GM18519 (cell line): Measurements from ENCODE around the gene LMCD1.
"Not testable (repeated sequence)": the region's sequence is repeated elsewhere in the genome, so short reads cannot be mapped to it uniquely, and the experiment has no call there.

Experiments used
- ATAC-seq: cut with Tn5 transposase; IDR thresholded peaks from one replicate; pipeline ENCODE4 v1.9.1; 2021; ENCODE audit warnings: mild to moderate bottlenecking, moderate library complexity; ENCODE audit not compliant: unreplicated experiment, low FRiP score

Gene LMCD1

GRCh38 chr3:8579096-8579495, 77.5 kb downstream of the LMCD1 start:
- peak; percentile 98 for ATAC-seq

- no peak for ATAC-seq
Observed at GRCh38 chr3:8579943-8580342, 78.3 kb downstream of the LMCD1 start.

GRCh38 chr3:8580434-8580833, 78.8 kb downstream of the LMCD1 start:
- ATAC-seq, result not testable (repeated sequence)

GRCh38 chr3:8581373-8581772, 79.8 kb downstream of the LMCD1 start:
- no peak for ATAC-seq

- ATAC-seq, result no peak
Observed at GRCh38 chr3:8581806-8582445, 80.3 kb downstream of the LMCD1 start.

GRCh38 chr3:8584661-8585060, 83.0 kb downstream of the LMCD1 start:
- ATAC-seq, result no peak

- ATAC-seq, result no peak
Observed at GRCh38 chr3:8589880-8590556, 88.4 kb downstream of the LMCD1 start.

- ATAC-seq, result no peak
Observed at GRCh38 chr3:8593021-8593827, 91.6 kb downstream of the LMCD1 start.

GRCh38 chr3:8595252-8595651, 93.6 kb downstream of the LMCD1 start:
- ATAC-seq, result no peak

GRCh38 chr3:8595695-8596115, 94.1 kb downstream of the LMCD1 start:
- ATAC-seq, result no peak

- no peak for ATAC-seq
Observed at GRCh38 chr3:8596321-8597218, 94.9 kb downstream of the LMCD1 start.

- ATAC-seq, result no peak
Observed at GRCh38 chr3:8597219-8597853, 95.7 kb downstream of the LMCD1 start.

- ATAC-seq, result no peak
Observed at GRCh38 chr3:8599146-8599545, 97.5 kb downstream of the LMCD1 start.

GRCh38 chr3:8600457-8600856, 98.8 kb downstream of the LMCD1 start:
- no peak for ATAC-seq

- no peak for ATAC-seq
Observed at GRCh38 chr3:8603115-8603710, 101.6 kb downstream of the LMCD1 start.

GRCh38 chr3:8604006-8604405, 102.4 kb downstream of the LMCD1 start:
- ATAC-seq, result no peak

GRCh38 chr3:8604988-8605387, 103.4 kb downstream of the LMCD1 start:
- no peak for ATAC-seq

GRCh38 chr3:8606701-8607231, 105.1 kb downstream of the LMCD1 start:
- no peak for ATAC-seq
